Hematopoietic multipotent progenitor cell treated with erythropoietin and hydrocortisone succinate and interleukin-3 and kit ligand, for 4 days (in vitro differentiated cells): ENCODE results near the gene THBS3.
"Not testable (repeated sequence)": the region's sequence is repeated elsewhere in the genome, so short reads cannot be mapped to it uniquely, and the experiment has no call there.

Experiments used
- DNase-seq: peaks from one replicate; pipeline ENCODE4 v3.0.0-alpha.2; 2015

Gene THBS3

GRCh38 chr1:155172732-155173477, 34.8 kb downstream of the THBS3 start, which contains the start of gene KRTCAP2:
KRTCAP2 (minus strand) TSS chr1:155173304; CDS start chr1:155173224, 80 bp downstream.
- peak; percentile 99 for DNase-seq

GRCh38 chr1:155171836-155172731, 35.6 kb downstream of the THBS3 start:
- no peak for DNase-seq

GRCh38 chr1:155170806-155171205, 36.9 kb downstream of the THBS3 start:
- DNase-seq, result no peak

- DNase-seq, result no peak
These were observed 37.5 kb downstream of the THBS3 start for GRCh38 chr1:155170101-155170785.

- no peak for DNase-seq
These were observed 38.2 kb downstream of the THBS3 start for GRCh38 chr1:155169541-155169940.

GRCh38 chr1:155168456-155169210, 39.1 kb downstream of the THBS3 start:
- DNase-seq, result no peak

- DNase-seq, result not testable (repeated sequence)
These were observed 39.6 kb downstream of the THBS3 start for GRCh38 chr1:155168105-155168445.

- DNase-seq, result peak; percentile 96
These were observed 40.3 kb downstream of the THBS3 start for GRCh38 chr1:155167166-155168104.

GRCh38 chr1:155166471-155167165, 41.1 kb downstream of the THBS3 start:
- DNase-seq, result peak; percentile 87

- no peak for DNase-seq
These were observed 41.6 kb downstream of the THBS3 start for GRCh38 chr1:155166051-155166470.

GRCh38 chr1:155164625-155165024, 43.1 kb downstream of the THBS3 start:
- not testable (repeated sequence) for DNase-seq

GRCh38 chr1:155163785-155164184, 43.9 kb downstream of the THBS3 start:
- DNase-seq, result not testable (repeated sequence)

- not testable (repeated sequence) for DNase-seq
These were observed 45.1 kb downstream of the THBS3 start for GRCh38 chr1:155162631-155163030.

- DNase-seq, result peak; percentile 21
These were observed 47.6 kb downstream of the THBS3 start for GRCh38 chr1:155160128-155160527.

- DNase-seq, result no peak
These were observed 48.7 kb downstream of the THBS3 start for GRCh38 chr1:155158991-155159390.

GRCh38 chr1:155155996-155156643, 51.6 kb downstream of the THBS3 start:
- DNase-seq, result not testable (repeated sequence)
